HG03066 (cell line): ENCODE results near the gene PCGF5.
"Not testable (repeated sequence)": the region's sequence is repeated elsewhere in the genome, so short reads cannot be mapped to it uniquely, and the experiment has no call there.

Source experiments
- ATAC-seq: cut with Tn5 transposase; IDR thresholded peaks from one replicate; pipeline ENCODE4 v1.9.1; 2021; ENCODE audit warnings: low read depth; ENCODE audit not compliant: unreplicated experiment

Gene PCGF5

DNA sequence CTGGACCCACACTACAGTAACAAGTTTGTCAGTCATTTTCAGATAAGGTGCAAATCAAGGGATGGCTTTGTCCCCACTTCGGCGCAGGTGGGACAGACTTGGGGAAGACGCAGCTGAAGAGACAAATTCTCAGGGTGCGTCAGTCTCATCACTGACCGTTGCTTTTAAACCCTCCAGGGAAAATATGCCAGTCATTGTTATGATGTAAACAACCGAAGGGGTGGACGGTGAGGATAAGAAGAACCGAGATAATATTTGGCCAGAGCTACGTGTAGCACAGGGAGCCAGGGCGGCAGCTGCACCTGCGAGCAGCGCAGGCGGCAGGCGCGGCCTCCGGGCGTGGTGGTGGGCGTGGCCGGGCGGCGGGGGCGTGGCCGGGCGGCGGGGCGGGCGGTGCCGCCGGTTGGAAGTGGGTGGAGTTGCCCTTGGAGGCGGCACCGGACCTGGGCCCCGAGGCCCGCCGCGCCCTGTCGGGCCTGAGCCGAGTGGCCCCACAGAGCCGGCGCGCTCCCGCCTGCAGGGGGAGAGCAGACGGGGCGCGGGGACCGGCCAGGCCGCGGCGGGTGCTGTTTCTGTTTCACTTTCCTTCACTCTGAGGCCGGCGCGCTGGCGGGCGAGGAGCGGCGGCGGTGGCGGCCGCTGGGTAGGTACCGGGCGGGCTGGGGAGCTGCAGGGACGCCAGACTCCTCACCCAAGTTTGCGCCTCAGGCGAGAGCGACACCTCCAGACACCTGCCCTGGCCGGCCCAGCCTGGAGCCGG, at the start of gene PCGF5:
Gene PCGF5, plus strand, starts transcription at position 470 of the 760 bp plus-strand sequence. CDS start 2,209 bp downstream, outside the sequence.
- peak; percentile 94 for ATAC-seq

DNA sequence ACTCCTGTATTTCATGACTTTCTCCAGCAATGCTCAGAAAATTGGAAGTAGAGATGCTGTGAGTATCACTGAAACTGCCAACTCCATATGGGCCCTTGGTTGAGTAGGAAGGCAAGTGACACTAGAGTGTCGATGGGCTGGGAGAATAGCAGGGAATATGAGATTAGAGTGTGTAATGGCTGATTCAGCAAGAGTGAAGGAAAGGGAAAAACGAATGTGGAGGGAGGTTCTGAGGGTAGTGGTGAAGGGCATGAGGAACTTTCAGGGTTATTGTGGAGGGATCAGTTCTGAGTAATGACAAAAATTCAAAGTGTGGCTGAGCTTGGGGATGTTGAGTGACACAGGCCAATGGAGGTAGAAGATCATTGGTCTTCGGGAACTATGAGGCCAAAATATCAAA, 49.0 kb upstream of the PCGF5 start:
- ATAC-seq = no peak

DNA sequence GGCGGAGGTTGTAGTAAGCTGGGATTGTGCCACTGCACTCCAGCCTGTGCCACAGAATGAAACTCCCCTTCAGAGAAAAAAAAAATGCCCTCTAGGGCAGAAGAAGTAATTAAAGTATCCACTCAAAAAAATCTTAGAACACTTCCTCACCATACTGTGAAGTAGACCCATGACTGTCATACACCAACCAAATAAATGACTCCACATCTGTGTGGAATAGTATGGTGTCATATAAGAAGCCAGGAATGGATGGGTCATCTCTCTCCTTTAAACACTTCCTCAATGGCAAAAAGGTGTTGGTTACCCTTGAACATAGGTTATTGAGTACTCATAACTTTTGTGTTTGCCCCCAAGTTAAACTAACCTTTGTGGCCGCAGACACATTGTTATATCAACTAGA, 48.1 kb upstream of the PCGF5 start:
- no peak for ATAC-seq

DNA sequence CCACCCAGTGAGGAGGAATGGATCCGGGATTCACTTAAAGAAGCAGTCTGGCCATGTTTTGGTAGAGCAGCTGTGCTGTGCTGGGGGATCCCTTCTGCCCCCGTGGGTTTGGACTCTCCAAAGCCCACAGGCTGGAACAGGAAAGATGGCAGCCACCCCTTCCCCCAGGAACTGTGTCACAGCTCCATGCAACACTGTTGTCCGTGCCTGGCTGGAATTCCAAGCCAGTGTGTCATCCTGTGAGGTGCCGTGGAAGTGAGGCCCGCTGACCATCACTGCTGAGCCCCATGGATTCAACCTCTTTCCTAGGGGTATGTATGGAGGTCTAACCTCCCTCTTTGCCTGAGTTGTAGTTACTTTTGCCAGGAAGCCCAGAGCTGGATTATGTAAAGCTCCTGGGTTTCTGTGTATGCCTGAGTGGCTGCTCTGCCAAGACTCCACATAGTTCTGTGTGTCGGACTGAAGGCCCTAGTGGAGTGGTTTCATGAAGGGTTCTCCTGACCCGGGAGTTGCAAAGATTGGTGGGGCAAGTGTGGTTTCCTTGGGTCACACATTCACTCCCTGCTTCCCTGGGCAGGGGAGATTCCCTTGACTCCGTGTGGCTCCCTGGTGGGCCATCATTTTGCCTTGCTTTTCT, 35.1 kb upstream of the PCGF5 start:
- ATAC-seq = no peak

DNA sequence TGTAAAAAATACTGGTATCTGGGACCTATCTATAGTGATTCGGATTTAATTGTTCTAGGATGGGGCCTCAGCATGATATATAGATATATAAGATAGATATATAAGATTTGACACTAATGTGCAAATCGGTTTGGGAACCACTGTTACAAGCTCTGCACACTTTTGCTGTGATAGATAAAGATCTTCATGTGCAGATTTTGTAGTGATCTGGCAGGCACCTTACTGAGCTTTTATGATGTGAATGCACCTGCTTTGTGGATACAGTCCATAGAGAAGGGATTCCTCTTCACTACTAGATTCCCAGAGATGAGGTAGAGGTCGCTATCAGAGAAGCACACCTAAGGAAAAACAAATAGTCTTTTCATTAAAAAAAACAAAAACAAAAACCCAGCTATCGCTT, 33.3 kb upstream of the PCGF5 start:
- no peak for ATAC-seq

DNA sequence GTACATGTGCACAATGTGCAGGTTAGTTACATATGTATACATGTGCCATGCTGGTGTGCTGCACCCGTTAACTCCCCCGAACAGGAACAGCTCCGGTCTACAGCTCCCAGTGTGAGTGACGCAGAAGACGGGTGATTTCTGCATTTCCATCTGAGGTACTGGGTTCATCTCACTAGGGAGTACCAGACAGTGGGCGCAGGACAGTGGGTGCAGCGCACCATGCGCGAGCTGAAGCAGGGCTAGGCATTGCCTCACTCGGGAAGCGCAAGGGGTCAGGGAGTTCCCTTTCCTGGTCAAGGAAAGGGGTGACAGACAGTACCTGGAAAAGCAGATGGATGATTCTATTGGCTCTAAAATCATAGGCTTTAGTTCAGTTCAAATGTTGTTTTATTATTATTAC, 32.5 kb upstream of the PCGF5 start:
- ATAC-seq = not testable (repeated sequence)

DNA sequence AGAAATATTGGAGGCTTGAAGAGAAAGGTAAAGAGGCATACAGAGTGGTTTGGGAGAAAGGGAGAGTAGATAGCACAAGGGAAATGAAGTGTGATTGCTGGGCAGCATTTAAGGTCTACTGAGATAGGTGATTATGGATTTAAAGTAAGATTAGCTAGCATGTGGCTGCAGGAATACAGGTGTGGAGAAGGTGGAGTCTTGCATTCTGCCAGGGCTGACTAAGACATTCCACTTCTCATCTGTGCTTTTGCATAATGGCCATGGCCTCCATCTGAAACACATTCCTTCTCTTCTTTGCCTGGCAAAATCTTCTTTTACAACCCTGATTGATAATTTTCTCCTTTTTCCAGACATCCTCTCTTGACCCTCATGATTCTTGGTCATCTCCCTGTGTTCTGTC, 31.6 kb upstream of the PCGF5 start:
- no peak for ATAC-seq

DNA sequence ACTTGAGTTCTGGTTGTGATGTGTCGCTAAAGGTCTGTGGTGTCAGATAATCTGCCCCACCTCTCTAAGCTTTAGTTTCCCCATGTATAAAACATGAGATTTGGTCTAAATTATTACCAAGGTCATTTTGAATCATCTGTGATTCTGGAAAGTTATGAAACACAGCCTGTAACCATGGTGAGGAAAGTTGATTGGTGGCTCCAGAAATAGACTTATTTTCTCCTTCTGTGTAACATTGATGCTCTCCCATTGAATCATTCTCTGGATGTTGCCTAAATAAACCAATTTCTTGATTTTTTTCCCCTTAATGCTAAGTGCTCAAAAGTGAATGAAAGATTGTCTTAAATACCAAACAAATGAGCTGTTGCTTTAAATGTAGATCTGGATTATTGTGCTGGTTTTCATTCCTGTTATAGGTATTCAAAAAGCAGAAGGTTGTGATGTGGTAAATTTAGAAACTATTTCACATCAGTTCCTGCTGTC, 30.0 kb upstream of the PCGF5 start:
- ATAC-seq = no peak

DNA sequence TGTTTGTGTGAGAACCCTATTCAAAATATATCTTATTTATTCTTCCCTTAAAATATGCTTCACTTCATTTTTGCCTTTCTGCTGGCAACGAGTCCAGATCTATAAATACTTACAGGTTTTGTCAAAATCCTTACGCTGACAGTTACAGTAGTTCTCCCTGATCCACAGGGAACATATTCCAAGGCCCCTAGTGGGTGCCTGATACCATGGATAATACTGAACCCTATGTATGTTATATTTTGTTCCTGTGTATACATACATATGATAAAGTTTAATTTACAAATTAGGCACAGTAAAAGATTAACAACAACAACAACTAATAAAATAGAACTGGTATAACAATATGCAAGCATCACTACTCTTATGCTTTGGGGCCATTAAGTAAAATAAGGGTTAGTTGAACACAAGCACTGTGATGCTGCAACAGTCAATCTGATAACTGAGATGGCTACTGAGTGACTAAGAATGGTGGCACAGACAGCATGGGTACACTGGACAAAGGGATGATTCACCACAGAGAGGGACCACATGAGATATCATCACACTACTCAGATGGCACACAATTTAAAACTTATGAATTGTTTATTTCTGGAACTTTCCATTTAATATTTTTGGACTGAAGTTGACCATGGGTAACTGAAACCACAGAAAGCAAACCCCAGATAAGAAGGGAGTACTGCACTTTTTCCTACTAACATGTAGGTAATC, 29.4 kb upstream of the PCGF5 start:
- ATAC-seq = peak; percentile 50

DNA sequence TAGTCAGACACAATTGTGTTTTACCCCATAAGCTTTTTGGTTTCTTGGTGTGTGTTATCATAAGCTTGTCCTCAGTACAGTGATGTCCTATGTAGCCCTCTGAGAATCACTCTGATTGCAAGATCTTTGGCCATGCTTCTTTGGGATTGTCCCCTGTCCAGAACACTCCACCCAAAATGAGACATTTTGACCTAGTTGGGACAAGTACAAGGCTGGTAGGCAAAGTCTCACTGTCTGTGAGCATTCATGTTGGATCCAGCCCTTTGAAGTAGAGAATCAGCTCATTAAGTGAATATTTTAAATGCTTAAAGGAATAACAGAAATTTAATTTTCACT, 28.9 kb upstream of the PCGF5 start:
- no peak for ATAC-seq

DNA sequence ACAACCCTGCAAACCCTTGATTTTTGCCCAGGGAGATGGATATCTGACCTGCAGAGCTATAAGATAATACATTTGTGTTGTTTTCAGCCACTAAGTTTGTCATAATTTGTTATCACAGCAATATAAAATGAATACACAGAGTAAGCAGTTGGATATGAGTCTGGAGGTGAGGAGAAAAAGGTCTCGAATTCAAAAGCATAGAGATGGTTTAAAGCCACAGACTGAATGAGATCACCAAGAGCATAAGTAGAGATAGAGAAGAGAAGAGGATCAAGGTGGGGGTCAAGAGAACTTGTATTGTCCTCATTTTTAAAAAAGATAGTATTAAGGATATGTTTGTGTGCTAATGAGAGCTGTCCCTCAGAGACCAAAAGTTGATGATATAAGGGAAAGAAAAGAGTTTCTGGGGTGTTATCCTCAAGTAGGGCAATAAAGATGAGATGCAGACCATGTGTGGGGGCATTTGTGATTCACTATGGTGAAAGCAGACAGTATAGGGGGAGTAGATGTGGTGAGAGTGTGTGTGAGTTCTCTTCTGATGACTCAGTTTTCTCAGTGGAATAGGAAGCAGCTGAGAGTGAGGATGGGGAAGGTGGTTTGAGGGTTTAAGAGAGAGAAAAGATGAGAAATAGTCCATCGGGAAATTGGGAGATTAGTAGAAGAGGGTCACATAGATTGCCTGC, 25.8 kb upstream of the PCGF5 start:
- no peak for ATAC-seq

DNA sequence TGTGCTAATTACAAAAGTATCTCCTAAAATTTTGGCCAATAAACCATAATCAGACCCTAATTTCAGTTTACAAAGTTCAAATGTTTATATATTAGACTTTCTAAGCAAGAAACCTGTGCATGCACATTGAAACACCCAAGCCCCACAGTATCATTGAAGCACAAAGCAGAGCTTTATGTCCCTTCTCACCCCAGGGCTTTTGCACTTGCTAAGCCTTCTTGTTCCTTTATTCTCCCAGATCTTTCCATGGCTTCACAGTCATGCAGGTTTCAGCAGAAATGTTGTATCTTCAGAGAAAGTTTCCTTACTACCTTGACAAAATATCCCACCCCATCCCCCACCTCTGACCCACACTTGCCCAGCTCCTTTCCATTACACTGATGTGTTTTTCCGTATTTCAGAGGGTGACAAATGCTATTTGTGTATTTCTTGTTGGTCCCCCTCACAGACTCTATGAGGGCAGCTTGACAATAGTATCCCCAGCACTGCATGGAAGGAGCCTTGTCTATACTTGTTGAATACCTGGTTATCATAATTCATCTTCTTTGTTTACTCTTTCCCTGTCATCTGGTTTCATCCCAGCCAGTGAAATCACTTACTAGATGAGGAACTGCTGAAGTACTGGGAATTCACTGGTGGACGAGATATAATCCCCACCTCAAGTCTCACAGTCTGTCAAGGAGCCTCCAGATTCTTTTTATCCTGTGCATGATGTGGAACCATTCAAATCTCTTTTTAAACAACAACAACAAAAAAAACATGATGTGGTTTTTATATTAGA, 24.0 kb upstream of the PCGF5 start:
- no peak for ATAC-seq

DNA sequence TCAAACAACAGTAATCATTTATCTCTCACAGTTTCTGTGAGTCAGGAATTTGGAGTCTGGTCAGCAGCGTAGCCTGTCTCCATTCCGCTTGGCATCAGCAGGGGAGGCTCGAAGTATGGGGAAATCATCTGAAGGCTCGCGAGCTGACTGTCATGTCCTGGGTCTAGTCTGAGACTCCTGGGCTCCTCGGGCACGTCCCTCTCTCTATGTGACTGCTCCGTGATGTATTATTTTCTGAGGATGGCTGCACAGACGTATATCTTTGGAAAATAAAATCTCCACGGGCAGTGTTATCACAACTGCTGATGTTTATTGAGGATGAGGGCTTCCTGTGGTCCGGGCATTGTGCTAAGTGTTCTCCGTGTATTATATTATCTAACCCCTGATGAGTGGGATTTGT, 23.3 kb upstream of the PCGF5 start:
- ATAC-seq = no peak

DNA sequence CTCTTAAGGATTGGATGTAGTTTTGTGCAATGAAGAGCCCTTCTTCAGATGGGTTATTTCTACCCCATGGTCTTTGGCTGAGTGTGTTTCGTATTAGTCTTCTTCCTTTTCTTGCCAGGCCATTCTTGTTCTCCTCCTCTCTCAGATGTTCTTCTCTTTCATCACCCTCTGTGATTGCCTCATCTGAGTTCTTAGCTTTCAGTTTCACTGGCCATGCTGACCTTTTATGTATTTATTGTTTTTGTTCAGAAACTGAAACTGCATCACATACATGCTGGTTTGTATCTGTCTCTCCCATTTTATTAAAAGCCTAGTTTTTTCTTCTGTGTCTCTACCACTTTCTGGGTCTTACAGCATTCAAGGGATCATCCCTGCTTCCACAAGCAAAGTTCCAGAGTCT, 21.7 kb upstream of the PCGF5 start:
- ATAC-seq = peak; percentile 68

DNA sequence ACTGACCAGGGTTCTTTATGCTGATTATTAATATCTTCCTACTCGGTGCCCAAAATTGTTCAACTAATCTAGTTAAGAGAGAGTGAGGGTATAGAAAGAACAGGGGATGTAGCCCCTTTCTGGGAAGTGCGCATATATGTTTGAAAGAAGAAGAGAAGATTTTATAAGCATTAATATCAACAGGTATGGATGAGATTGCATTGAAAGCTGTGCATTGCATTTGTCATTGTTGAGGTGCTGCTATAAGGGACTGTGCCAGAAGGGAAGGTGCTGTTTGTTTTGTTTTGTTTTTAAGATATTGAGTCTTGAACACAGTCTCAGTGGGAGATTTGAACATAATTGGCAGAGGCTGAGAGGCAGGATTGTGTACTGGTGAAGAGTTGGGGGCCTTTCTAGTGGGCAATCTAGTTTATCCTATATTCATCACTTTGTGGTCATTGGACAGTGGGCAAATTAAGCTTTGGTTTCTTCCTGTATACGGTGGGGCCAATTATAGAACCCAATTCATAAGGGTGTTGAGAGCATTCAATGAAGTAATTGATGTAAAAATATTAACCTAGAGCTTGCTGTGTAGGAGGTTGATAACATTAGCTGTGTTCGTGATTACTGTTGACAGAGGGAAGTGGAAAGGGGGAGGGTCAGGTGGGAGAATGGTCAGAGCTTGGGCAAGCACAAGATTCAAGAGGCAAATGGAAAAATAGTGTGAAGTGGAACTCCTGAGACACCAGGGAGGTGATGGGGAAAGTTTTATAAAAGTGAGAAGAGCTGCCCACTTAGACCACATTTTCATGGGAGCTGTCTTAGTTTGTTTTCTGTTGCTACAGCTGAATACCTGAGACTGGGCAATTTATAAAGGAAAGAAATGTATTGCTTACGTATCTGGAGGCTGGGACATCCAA, 19.9 kb upstream of the PCGF5 start:
- no peak for ATAC-seq

DNA sequence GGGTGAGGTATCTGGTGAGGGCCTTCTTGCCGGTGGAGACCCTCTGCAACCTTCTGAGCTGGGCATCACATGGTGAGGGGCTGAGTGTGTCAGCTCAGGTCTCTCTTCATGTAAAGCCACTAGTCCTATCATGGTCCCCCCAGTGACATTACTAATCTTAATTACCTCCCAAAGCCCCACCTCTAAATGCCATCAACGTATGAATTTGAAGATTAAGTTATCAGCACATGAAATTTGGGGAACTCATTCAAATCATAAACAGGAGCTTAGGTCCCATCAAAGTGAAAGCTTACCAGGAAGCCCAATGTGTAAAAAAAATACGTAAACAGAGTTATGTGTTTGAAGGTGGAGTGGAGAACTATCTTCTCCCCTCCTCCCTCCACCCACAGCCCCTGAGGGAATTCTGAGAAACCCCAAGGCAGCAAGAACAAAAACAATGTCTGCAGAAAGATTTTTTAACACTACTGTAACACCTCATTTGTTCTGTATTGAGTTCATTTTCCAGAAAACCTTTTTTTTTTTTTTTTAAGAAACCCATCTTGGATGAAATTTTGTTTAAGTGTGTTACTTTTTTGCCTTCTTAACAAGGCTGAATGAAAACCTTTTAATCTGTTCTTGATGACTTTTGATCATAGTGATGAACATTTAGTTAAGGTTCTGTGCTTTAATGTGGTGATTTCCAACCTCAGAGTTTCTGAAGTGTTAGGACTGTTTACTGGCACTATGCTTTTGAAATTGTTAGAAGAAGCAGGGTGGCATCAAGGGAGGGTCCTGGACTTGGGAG, 19.1 kb upstream of the PCGF5 start:
- peak; percentile 46 for ATAC-seq

DNA sequence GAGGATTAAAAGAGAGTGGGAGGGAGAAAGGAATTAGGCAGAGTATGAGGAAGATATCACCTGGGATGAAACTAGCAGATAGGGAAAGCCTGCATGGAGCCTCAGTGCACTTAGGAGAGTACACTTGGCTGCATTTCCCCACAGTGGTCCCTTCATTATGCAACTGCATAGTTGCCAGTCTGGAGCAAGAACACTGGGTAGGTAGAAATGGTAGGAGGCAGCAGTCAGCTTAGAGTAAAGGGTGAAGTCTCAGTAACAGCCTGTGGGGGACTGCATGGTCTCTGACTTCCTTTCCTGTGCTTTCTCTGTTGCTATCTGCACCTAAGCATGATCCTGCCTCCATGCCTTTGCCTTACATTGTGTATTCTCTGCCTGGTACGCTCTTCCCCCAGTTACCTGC, 14.0 kb upstream of the PCGF5 start:
- ATAC-seq = peak; percentile 49

DNA sequence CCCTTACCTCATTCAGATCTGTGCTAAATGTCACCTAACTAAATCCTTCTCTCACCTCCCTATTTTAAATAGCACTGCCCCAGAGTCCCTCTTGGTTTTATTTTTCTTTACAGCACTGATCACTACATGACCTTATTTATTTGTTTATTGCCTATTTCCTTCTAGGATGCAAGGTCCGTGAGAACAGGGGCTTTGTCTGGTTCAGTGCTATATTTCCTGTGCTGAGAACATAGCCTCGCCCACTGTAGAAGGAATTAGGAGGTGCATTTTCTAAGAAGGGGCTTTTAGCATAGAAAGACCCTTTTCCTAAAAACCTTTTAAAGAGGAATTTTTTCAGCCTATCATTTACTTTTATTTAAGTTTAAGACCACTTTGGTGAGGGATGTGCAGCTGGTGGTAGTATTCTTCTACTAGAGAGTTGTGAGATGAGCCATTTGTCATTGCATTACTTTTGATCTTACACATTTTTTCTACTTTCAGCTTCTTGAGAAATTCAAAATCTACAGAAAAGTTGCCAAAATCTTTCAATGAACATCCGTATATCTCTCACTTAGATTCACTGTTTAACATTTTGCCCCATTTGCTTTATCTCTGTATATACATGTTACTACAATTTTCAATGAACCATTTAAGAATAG, 13.5 kb upstream of the PCGF5 start:
- ATAC-seq = peak; percentile 9
